ENCODE results near the gene PLD1.

- TF ChIP-seq CTCF (IDR thresholded peaks at IDR 0.05) (no peak), POLR2A (IDR thresholded peaks at IDR 0.05) (no peak), POLR2AphosphoS5 (IDR thresholded peaks at IDR 0.05) (no peak)
These were observed 173.6 kb downstream of the PLD1 start for GRCh38 chr3:171636666-171637065.
